B cell (primary cell): ENCODE data around the gene SNRPD3. TPM values are rescaled to one million over a fixed set of nuclear protein-coding genes. Genes with fewer than 3 reads are reported as not detected.

Source experiments
- ATAC-seq: fragments of 200-7000 bp; cut with Tn5 transposase; one replicate; pipeline ENCODE4 v1.10.0; 2021; ENCODE audit warnings: low read depth, mild to moderate bottlenecking, moderate number of reproducible peaks, moderate library complexity
- CTCF ChIA-PET: fragments of 350-600 bp; sonication (Branson Sonifier 250); formaldehyde crosslinking; loops from one replicate; lab custom pipeline; 2021; ENCODE audit warnings: antibody characterized with exemption, inconsistent platforms; lab: Charles Lee
- POLR2A ChIA-PET: fragments of 350-600 bp; sonication (Branson Sonifier 250); formaldehyde crosslinking; loops from one replicate; lab custom pipeline; 2021; ENCODE audit warnings: antibody characterized with exemption; lab: Charles Lee
- DNase-seq: peaks from one replicate; pipeline ENCODE4 v3.0.0; 2013
- H2AFZ ChIP-seq: 2 replicates; pipeline ENCODE4 v1.6.1; 2012; ENCODE audit warnings: mild to moderate bottlenecking, low read depth, low read length; ENCODE audit not compliant: insufficient read depth, poor library complexity, severe bottlenecking
- H3K27ac ChIP-seq, 2 donors: 1 replicate in 1 of 2; 2 replicates in 1 of 2; pipeline ENCODE4 v1.5.1; 2012 to 2013; ENCODE audit warnings: low read length in 2 of 2, mild to moderate bottlenecking in 2 of 2, moderate library complexity in 1 of 2
- H3K27me3 ChIP-seq, 4 experiments: fragments of 200-600 bp in 1 of 4; sonication (generic) in 1 of 4; replicated peaks in 1 of 4; 1 replicate in 2 of 4; 2 replicates in 2 of 4; pipeline versions ENCODE4 v1.6.1 to v1.7.0; 2013 to 2016; ENCODE audit warnings: low read length in 3 of 4, mild to moderate bottlenecking in 2 of 4, mixed read lengths in 1 of 4, moderate library complexity in 1 of 4; ENCODE audit not compliant: insufficient read depth in 4 of 4, control insufficient read depth in 3 of 4; ENCODE audit errors: control extremely low read depth in 1 of 4
- H3K36me3 ChIP-seq, 2 experiments: replicated peaks in 1 of 2; 1 replicate in 1 of 2; 2 replicates in 1 of 2; pipeline versions ENCODE4 v1.6.1 to v1.7.1; 2013; ENCODE audit warnings: low read length in 1 of 2; ENCODE audit not compliant: insufficient read depth in 2 of 2, control insufficient read depth in 1 of 2; ENCODE audit errors: control extremely low read depth in 1 of 2, extremely low read depth in 1 of 2
- H3K4me1 ChIP-seq, 2 donors: fragments of 200-600 bp in 1 of 2; sonication (generic) in 1 of 2; 1 replicate in 1 of 2; 2 replicates in 1 of 2; pipeline versions ENCODE4 v1.5.1 to v1.6.1; 2013 to 2017; ENCODE audit warnings: low read length in 2 of 2; ENCODE audit not compliant: control insufficient read depth in 2 of 2, insufficient read depth in 2 of 2
- H3K4me2 ChIP-seq: replicated peaks from 2 replicates; pipeline ENCODE3; 2012; ENCODE audit warnings: mild to moderate bottlenecking, low read depth, low read length; ENCODE audit not compliant: poor library complexity, severe bottlenecking
- H3K4me3 ChIP-seq, 5 experiments: fragments of 200-600 bp in 1 of 5; sonication (generic) in 1 of 5; 1 replicate in 3 of 5; 2 replicates in 2 of 5; pipeline versions ENCODE4 v1.5.1 to v1.7.0; 2011 to 2016; ENCODE audit warnings: low read length in 4 of 5, mild to moderate bottlenecking in 4 of 5, low read depth in 2 of 5, control low read depth in 1 of 5, moderate library complexity in 1 of 5; ENCODE audit not compliant: insufficient read depth in 1 of 5; ENCODE audit errors: control extremely low read depth in 1 of 5, extremely low read depth in 1 of 5
- H3K79me2 ChIP-seq: fragments of 200-600 bp; sonication (generic); one replicate; pipeline ENCODE4 v1.6.0; 2016; ENCODE audit warnings: low read length; ENCODE audit not compliant: control insufficient read depth, insufficient read depth
- H3K9ac ChIP-seq: fragments of 200-600 bp; sonication (generic); 2 replicates; pipeline ENCODE4 v1.6.1; 2017; ENCODE audit warnings: mild to moderate bottlenecking, low read length, moderate library complexity
- H3K9me3 ChIP-seq, 3 donors: one replicate each; pipeline versions ENCODE4 v1.6.1 to v1.7.1; 2013; ENCODE audit warnings: low read length in 2 of 3; ENCODE audit not compliant: control insufficient read depth in 2 of 3, insufficient read depth in 1 of 3; ENCODE audit errors: control extremely low read depth in 1 of 3
- H4K20me1 ChIP-seq: 2 replicates; pipeline ENCODE4 v1.6.0; 2012; ENCODE audit warnings: mild to moderate bottlenecking, low read length; ENCODE audit not compliant: insufficient read depth, control insufficient read depth, poor library complexity, severe bottlenecking
- H3K27ac Mint-ChIP-seq: one replicate; pipeline ENCODE4 v1.8.0; 2021; ENCODE audit warnings: mixed read lengths
- H3K27me3 Mint-ChIP-seq: one replicate; pipeline ENCODE4 v1.8.0; 2021; ENCODE audit warnings: mixed read lengths
- H3K4me1 Mint-ChIP-seq: one replicate; pipeline ENCODE4 v1.8.0; 2021; ENCODE audit warnings: mixed read lengths
- H3K4me3 Mint-ChIP-seq: one replicate; pipeline ENCODE4 v1.8.0; 2021; ENCODE audit warnings: mixed read lengths
- H3K9me3 Mint-ChIP-seq: one replicate; pipeline ENCODE4 v1.8.0; 2022; ENCODE audit warnings: mixed read lengths; ENCODE audit not compliant: insufficient read depth
- EZH2 ChIP-seq: IDR thresholded peaks from 2 replicates; pipeline ENCODE4 v1.6.1; 2012; ENCODE audit warnings: borderline replicate concordance, low read depth, mild to moderate bottlenecking, moderate library complexity, low read length; ENCODE audit not compliant: insufficient read depth, poor library complexity, severe bottlenecking
- WGBS: methylation state at CpG from one replicate; pipeline ENCODE4 v1.1.5; 2013; ENCODE audit warnings: missing lambda C conversion rate; ENCODE audit not compliant: insufficient coverage; 5-methylcytosine and 5-hydroxymethylcytosine counted together
- intact Hi-C: fragments of 100-400 bp; cut with micrococcal nuclease; formaldehyde crosslinking; loops from one replicate; pipeline ENCODE4 v1.10.0; 2022
- polyA plus RNA-seq: library from polyadenylated mRNA; depleted of rRNA; stranded (reverse); fragments of >200 nt; gene quantifications from 2 replicates; pipeline ENCODE4 v1.2.3, GENCODE V29; 2012
- total RNA-seq, 2 donors: library from RNA; stranded (reverse); fragments of 120-200 nt in 1 of 2; gene quantifications; 1 replicate in 1 of 2; 2 replicates in 1 of 2; pipeline versions ENCODE4 v1.2.3 to v1.2.4, GENCODE V29; 2013 to 2022
- TF ChIP-seq, protein P1 (sequence below): fragments of 200-600 bp; IDR thresholded peaks from one replicate; pipeline ENCODE4 v1.8.0; 2022; ENCODE audit warnings: antibody characterized with exemption, mild to moderate bottlenecking

The SNRPD3 gene
- total and polyA plus RNA-seq, 2 donors (not counting 1 experiment from before 2014, with no cell fraction given): 76.7 to 165 TPM

DNA sequence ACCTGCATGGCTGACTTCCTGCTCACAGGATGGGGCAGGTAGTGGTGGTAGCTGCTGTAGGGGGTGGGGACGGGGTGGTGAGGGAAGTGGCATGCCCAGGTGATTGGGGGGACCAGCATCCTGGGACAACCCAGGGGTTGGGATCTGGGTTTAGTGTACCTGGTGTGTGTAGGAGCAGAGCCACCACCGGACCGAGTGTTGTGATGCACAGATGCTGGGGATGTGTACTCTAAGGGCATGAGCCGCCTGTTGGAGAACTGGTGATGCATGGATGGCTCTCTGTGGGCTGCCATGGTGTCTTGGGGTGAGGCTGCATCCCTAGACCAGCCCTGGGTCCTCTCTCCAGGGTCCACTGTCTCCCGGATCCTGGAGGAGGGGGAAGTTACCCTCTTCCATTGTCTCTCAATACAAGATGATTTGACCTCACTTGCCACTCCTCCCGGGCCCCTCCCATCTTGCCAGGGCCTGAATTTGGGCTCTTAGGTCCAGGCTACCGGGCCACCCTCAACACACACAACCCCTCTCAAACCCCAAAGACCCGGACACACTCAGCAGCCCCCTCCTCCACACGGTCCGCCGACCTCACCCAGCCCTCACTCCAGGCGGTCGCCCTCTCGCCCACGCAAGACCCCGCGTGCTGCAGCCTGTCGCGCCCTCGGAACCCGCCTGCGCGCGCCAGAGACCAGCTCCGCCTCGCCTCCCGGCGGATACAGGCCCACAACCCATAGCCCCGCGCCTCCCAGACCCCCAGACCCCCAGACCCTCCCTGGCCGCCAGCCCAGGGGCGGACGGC, 36.5 kb downstream of the SNRPD3 start:
- DNase-seq (peak; percentile 27), ATAC-seq (no peak)
- Histone ChIP-seq H3K9me3 (peaks cover 0 to 5% (median 0%) of the 10 kb centered on the region in 3 donors), H2AFZ (peak overlapping the region; percentile 58), H3K36me3 (no peaks in the 10 kb centered on the region), H3K79me2 (no peaks in the 10 kb centered on the region), H3K9ac (peak overlapping the region; percentile 55), H4K20me1 (no peaks in the 10 kb centered on the region), H3K4me3 (peak overlapping the region in 3 of 5 experiments; percentile 34 to 53 (median 40)), H3K27ac (no peak overlapping the region), H3K27me3 (peaks cover 0 to 20% (median 0%) of the 10 kb centered on the region in 4 experiments), H3K4me1 (peaks cover 2 to 15% of the 10 kb centered on the region in 2 donors), H3K4me2 (peak overlapping the region; percentile 87)
- intact Hi-C loops: no loop called here
- no peak for TF ChIP-seq EZH2
- TF ChIP-seq, protein P1, sequence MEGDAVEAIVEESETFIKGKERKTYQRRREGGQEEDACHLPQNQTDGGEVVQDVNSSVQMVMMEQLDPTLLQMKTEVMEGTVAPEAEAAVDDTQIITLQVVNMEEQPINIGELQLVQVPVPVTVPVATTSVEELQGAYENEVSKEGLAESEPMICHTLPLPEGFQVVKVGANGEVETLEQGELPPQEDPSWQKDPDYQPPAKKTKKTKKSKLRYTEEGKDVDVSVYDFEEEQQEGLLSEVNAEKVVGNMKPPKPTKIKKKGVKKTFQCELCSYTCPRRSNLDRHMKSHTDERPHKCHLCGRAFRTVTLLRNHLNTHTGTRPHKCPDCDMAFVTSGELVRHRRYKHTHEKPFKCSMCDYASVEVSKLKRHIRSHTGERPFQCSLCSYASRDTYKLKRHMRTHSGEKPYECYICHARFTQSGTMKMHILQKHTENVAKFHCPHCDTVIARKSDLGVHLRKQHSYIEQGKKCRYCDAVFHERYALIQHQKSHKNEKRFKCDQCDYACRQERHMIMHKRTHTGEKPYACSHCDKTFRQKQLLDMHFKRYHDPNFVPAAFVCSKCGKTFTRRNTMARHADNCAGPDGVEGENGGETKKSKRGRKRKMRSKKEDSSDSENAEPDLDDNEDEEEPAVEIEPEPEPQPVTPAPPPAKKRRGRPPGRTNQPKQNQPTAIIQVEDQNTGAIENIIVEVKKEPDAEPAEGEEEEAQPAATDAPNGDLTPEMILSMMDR: no peak
- Mint-ChIP-seq H3K27ac (peak overlapping the region; percentile 56), H3K9me3 (no peaks in the 10 kb centered on the region), H3K4me3 (peak overlapping the region; percentile 90), H3K4me1 (peaks cover 7% of the 10 kb centered on the region), H3K27me3 (peaks cover 5% of the 10 kb centered on the region)
- 10% methylated on average over 31 of the region's 33 CpGs for WGBS
- POLR2A ChIA-PET: no interaction called here
- CTCF ChIA-PET: no interaction called here
